Measurements from ENCODE around the gene HLA-DPA1.
"Not testable (repeated sequence)": the region's sequence is repeated elsewhere in the genome, so short reads cannot be mapped to it uniquely, and the experiment has no call there.

HLA-DPA1 gene

GRCh38 chr6:33064723-33065122 lies 8.7 kb downstream of the HLA-DPA1 start:
- DNase-seq (ENCODE audit: low read depth) = no peak

DNA sequence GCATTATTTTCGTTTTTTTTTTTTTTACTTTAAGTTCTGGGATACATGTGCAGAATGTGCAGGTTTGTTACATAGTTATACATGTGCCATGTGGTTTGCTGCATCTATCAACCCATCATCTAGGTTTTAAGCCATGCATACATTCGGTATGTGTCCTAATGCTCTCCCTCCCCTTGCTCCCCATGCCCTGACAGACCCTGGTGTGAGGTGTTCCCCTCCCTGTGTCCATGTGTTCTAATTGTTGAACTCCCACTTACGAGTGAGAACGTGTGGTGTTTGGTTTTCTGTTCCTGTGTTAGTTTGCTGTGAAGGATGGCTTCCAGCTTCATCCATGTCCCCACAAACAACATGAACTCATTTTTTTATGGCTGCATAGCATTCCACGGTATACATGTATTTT lies 10.0 kb downstream of the HLA-DPA1 start:
- DNase-seq (ENCODE audit: low read depth) = not testable (repeated sequence)

DNA sequence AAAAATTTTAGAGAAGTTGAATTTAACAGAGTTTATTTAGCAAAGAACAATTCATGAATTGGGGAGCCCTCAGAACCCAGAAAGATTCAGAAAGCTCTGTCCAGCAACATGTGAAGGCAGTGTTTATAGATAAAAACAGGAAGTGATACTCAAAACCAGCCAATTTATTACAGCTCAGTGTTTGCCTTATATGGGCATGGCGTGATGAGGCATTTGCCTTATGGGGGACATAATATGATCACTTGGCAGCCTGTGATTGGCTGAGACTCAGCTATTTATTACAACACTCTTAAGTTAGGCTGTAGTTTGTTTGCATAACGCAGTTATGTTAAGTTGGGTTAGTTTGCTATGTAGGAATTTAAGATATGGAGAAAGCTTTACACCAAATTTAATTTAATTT lies 11.5 kb downstream of the HLA-DPA1 start:
- DNase-seq (ENCODE audit: low read depth) = no peak

DNA sequence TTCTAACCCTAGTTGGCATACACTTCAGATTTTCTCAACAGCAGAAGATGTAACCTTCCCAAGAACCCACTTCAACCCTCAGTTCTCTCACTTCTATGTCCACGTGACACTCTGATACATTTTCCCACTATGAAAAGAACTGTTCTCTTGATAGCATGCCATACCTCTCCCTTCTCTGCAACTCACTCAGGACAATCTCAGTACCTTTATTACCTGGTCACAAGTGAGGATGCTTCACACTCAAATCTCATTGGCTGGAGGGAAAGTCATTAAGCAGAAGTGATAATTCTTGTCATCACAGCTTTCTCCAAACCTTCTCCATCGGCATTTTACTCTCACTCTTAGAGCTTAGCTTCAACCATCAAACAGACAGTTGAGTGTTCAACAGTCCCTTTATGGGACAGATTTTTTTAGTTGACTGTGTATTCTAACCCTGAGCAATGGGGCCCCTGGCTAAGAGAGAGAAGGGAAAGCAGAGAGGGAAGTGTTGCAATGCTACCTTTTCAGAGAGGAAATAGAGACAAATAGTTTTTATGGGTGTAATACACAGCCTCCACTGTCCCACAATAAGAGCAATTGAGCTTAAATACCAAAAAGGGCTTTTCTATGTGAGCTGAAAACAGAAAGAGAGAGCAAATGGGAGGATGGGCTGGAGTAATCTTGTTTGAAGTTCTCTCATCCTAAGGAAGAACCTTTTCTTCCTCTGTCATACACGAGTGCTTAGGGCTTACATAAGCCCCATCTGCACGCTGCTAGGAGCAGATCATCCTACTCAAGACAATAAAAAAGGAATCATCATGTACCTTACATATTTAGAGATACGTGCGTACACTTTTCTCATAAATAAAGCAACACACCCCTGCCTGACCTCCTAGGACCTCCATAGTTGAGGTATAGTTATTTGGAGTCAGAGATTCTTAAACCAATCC lies 16.0 kb downstream of the HLA-DPA1 start:
- no peak for DNase-seq (ENCODE audit: low read depth)

DNA sequence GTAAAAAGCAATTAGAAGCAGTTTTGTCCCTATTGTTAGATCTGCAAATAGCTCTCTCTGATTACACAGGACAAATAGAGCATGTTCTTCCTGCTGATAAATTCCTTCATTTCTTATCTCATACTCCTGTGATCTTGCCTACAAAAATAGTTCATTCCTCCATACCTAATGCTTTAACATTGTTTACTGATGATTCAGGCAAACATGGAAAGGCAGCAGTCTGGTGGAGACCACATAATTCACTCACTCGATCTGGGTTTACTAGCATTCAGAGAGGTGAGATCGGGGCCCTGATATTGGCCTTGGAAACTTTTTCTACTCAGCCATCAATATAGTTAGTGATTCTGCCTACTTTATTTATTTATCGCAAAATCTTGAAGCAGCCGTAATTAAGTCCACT lies 20.2 kb downstream of the HLA-DPA1 start:
- DNase-seq (ENCODE audit: low read depth) = no peak

GRCh38 chr6:33052627-33053026 lies 20.8 kb downstream of the HLA-DPA1 start:
- no peak for DNase-seq (ENCODE audit: low read depth)

GRCh38 chr6:33050014-33050810 lies 23.2 kb downstream of the HLA-DPA1 start:
- no peak for DNase-seq (ENCODE audit: low read depth)

- DNase-seq (ENCODE audit: low read depth) = no peak
These were observed 24.0 kb downstream of the HLA-DPA1 start for GRCh38 chr6:33049323-33050013.

GRCh38 chr6:33040157-33040556 lies 33.3 kb downstream of the HLA-DPA1 start:
- DNase-seq (ENCODE audit: low read depth) = no peak

DNA sequence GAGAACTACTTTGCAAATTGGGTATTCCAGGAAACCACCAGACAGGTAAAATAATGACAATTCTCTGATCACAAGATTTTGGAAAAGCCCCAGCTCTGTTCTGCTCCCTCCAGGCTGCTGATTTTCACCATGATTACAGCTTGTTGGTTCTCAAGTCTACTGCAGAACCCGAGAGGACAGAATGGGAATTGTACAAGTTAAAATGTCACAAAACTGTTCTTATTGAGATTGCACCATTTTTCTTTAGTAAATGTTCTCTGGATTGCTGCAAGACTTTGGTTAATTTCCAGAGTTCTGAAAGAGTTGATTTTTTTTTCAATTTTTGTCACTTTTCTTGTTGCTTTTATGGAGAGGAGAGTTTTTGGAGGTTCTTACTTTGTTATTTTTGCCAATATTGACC lies 36.9 kb downstream of the HLA-DPA1 start:
- DNase-seq (ENCODE audit: low read depth) = no peak

DNA sequence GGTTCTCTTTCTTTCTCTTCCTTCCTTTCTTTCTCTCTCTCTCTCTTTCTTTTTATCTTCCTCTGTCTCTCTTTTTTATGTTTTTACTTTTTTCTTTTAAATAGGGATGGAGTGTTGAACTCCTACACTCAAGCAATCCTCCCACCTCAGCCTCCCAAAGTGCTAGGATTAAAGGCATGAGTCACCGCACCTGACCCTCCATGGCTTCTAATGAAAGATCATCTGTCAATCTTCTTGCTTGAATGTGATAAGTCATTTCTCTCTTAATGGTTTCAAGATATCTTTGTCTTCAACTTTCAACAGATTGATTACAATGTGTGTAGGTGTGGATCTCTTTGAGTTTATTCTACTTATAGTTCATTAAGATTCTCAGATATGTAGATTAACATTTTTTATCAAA lies 38.9 kb downstream of the HLA-DPA1 start:
- DNase-seq (ENCODE audit: low read depth) = no peak

GRCh38 chr6:33030245-33030644 lies 43.2 kb downstream of the HLA-DPA1 start:
- DNase-seq (ENCODE audit: low read depth) = no peak

GRCh38 chr6:33029328-33030184 lies 43.9 kb downstream of the HLA-DPA1 start:
- no peak for DNase-seq (ENCODE audit: low read depth)

DNA sequence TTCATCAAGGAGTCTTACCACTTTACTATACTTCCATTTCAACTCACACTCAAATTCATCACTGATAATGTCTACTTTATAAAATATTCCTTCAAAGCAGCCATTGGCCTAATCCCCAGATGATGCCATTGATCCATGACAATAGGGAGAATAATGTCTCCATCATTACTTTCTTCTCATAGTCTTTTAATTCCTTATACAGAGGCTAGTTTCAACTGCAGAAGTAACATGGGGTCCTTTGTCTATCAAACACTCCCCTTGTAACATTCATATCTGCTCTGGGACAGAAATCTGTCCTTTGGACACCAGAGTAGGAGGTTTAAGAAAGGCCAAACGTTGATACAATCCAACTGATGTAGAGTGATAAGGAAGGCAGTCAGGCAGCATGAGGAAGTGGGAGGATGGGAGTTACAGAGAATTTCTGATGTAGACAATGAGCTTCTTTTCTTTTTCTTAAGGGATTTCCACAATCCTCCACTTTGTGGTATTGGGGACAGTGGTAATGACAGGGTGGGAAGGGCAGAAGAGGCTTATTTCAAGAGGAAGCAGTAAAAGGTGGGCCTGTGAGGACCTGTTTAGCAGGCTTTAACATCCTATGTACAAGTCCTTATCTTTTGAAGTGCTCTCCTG lies 45.1 kb downstream of the HLA-DPA1 start:
- no peak for DNase-seq (ENCODE audit: low read depth)

GRCh38 chr6:33024521-33024920 lies 48.9 kb downstream of the HLA-DPA1 start:
- DNase-seq (ENCODE audit: low read depth) = no peak

DNA sequence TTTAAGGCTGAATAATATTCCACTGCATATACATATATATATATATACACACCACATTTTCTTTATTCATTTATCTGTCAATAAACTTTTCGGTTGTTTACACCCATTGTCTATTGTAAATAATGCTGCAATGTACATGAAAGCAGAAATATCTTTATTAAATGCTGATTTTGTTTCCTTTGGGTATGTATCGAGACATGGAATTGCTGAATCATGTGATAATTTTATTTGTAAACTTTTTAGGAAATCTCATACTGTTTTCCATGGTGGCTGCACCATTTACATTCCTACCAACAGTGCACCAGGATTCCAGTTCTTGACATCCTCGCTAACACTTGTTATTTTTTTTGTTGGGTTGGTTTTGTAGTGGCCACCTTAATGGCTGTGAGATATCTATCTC lies 49.9 kb downstream of the HLA-DPA1 start:
- no peak for DNase-seq (ENCODE audit: low read depth)

DNA sequence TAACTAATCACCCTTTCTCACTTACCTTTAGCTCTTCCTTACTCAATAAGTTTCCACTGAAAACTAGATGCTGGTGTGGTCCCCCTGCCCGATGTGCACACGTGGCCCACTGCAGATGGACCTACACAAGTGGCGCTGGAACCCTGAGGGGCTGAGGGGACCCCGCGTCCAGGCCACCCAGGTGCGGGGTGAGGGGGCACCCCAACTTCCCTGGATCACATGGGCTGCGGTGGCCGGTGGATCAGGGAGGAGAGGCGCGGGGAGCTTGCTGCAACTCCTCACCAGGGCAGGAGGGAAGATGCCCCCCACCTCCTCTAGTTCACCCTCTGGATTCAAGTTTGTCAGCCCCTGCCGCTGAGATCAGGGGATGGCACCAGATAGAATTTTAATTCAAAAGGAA lies 51.5 kb downstream of the HLA-DPA1 start:
- DNase-seq (ENCODE audit: low read depth) = no peak

DNA sequence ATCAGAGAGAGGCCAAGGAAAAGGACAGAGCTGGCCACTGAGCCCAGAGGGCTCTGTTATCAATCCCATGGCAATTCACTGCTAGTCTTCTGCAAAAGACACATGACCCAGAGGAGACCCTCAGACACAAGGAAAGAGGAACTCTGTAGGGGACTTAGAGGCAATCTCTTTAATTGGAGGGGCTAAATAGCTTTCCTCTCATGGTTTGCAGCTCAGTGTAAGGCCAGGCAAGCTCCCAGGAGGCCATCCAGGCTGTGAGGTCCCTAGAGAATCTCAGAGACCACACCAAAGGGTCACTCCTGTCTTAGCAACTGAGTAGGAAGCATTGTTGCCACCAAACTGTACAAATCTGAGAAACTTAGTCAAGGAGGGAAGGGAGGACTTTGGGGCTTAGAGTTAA lies 54.1 kb downstream of the HLA-DPA1 start:
- no peak for DNase-seq (ENCODE audit: low read depth)

DNA sequence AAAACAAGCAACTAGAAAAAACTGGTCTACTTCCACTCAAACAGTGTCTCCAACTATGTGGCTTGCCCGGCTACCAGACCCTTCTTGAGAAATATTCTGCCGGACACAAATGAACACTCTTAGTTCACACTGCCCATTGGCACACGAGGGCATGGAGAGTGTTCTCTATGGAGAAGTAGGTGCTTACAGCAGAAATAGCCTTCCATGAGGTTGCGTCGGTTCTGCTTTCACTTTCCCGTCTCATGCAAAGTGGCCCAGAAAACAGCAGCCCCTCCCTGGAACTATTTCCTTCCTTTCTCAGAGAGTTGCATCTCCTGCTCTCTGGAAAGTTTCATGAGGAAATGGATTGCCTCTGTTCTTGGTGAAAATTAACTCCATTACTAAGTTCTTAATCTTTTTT lies 54.5 kb downstream of the HLA-DPA1 start:
- peak; percentile 49 for DNase-seq (ENCODE audit: low read depth)

DNA sequence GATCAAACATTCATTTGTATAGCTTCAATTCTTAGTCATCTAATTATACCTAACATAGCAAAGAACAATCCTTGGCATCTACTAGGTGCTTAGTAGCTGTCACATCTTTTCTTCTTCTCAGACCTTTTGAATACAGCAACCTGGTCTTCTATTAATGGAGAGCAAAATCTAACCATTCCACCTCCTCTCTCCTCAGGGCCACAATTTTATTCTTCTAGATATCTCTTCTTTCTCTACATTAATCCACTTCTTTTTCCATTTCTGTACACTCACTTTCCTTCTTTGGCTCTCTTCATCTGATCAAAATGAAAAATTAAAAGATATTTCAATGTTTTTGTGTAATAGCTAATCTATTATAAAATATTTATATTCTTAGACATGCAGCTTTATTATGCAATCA lies 55.0 kb downstream of the HLA-DPA1 start:
- no peak for DNase-seq (ENCODE audit: low read depth)

GRCh38 chr6:33017694-33018353 lies 55.6 kb downstream of the HLA-DPA1 start:
- DNase-seq (ENCODE audit: low read depth) = no peak
